ENCODE data around the gene GEN1.

DNA sequence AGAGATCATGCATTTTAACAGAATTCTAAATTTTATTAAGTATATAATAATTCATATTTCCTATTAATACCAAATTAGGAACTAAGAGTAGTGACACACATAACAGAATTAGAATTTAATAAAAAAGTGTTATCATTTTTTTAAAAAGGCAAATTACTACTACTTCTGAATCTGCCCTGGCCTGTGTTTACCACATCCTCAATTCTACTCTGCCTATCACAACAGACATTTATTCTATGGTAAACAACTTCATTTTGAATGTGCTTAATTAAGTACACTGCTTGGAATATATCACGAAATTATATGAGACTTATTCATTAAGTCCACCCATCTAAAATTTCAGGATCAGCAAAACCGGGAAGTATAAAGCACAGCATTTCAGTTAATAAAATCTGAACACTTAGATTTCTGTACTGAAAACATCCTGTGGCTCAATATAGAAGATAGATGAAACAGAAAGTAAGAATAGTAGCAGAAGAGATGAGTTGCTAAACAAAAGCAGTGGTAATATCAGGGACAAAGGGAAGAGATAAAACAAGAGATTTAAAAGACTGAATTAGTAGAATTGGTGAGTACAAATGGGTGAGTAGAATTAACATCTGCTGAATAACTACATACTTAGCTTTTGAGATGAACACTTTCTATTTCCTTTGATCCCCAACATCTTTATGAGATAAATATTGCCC, 4.0 kb upstream of the GEN1 start:
- TF ChIP-seq CTCF (IDR thresholded peaks at IDR 0.05) (no peak), POLR2A (IDR thresholded peaks at IDR 0.05) (no peak)
